ENCODE data around the gene PTPRG. TPM values are rescaled to one million over a fixed set of nuclear protein-coding genes. Genes with fewer than 3 reads are reported as not detected.

Gene PTPRG
- total and polyA plus RNA-seq, 11 donors = 8.0 to 48.5 (median 35.4) TPM

DNA sequence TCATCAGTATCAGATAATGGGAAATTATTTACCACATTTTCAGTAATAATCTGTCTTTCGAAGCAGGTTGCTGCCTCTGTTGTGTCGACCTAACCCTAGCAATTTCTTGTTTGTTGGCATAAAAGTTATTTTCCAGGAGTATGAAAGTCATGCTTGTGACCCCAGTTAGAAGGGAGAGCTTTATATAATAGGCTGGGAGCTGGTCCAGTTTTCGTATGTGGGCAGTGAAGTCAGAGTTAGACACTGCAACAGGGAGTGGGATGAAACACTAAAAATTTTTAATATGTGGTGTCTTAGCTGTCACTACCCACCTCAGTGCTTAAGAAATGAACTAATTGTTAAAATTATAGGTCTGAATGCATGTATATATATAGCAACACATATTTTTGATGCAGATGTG, 463.5 kb downstream of the PTPRG start:
- intact Hi-C loops (cut with DNase I) = loop anchor here in 1 of 10 donors (5.0 kb wide), 1 partner anchor 163 kb away; no protein-coding TSS in a partner anchor
- WGBS, 4 donors = 51 to 67% (median 66%) methylated on average over 3 of the region's 3 CpGs
- Histone ChIP-seq H3K4me3 (no peak overlapping the region), H3K9me3 (no peaks in the 10 kb centered on the region), H3K27me3 (no peaks in the 10 kb centered on the region), H3K36me3 (no peaks in the 10 kb centered on the region), H3K27ac (no peak overlapping the region), H3K4me1 (peaks cover 0 to 26% (median 7%) of the 10 kb centered on the region in 12 donors)
- DNase-seq = no peak
- TF ChIP-seq POLR2A (IDR thresholded peaks at IDR 0.05) = no peak
- TF ChIP-seq, protein P1, sequence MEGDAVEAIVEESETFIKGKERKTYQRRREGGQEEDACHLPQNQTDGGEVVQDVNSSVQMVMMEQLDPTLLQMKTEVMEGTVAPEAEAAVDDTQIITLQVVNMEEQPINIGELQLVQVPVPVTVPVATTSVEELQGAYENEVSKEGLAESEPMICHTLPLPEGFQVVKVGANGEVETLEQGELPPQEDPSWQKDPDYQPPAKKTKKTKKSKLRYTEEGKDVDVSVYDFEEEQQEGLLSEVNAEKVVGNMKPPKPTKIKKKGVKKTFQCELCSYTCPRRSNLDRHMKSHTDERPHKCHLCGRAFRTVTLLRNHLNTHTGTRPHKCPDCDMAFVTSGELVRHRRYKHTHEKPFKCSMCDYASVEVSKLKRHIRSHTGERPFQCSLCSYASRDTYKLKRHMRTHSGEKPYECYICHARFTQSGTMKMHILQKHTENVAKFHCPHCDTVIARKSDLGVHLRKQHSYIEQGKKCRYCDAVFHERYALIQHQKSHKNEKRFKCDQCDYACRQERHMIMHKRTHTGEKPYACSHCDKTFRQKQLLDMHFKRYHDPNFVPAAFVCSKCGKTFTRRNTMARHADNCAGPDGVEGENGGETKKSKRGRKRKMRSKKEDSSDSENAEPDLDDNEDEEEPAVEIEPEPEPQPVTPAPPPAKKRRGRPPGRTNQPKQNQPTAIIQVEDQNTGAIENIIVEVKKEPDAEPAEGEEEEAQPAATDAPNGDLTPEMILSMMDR (IDR thresholded peaks at IDR 0.05) = no peak
- ATAC-seq = peak in 1 of 4 donors; percentile 32

DNA sequence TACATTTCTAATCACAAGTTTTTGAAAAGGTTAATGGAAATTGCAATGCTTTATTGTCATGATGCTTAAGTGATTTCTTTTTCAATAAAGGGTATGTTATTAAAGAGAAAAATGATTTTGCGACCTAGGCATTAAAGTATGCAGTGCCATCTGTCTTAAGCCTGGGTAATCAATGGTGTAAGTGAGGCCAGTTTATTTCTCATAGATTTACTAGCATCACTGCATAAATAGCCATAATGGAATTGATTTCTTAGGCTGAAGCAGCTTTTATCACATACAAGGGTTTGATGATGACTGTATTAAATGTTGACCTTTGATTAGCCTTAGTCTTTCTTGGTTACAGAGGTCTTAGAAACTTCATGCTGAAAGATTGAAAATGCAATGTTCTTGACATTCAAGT, 464.5 kb downstream of the PTPRG start:
- 96 to 99% (median 98%) methylated on average over 1 of the region's 1 CpG for WGBS, 4 donors
- intact Hi-C loops (cut with DNase I) = loop anchor here in 1 of 10 donors (5.0 kb wide), 1 partner anchor 164 kb away; no protein-coding TSS in a partner anchor

DNA sequence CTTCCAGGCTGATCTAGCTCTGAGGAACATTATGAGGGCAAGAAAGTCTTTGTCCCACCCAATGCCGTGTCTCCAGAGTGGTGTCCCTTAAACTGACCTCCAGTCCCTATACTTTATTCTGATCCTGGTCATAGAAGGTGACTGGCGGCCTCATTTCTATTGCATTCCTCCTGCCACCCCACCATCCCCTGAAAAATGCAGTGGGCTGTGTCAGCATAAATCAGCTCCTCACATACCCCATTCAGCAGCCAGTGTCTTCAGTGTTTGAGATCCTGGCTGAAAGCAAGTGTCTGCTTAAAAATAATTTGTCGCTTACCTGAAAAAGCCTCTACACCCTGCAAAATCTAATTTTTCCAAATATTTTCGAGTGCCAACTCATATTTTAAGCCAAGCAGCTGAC, 465.9 kb downstream of the PTPRG start:
- H3K9me3 ChIP-seq = no peaks in the 10 kb centered on the region
- H3K4me3 ChIP-seq = no peak overlapping the region
- no peaks in the 10 kb centered on the region for H3K27me3 ChIP-seq
- peaks cover 0 to 26% (median 7%) of the 10 kb centered on the region in 12 donors for H3K4me1 ChIP-seq
- H3K36me3 ChIP-seq = no peaks in the 10 kb centered on the region
- ATAC-seq (no peak), DNase-seq (no peak)
- intact Hi-C loops (cut with DNase I) = loop anchor here in 1 of 10 donors (5.0 kb wide), 1 partner anchor 165 kb away; no protein-coding TSS in a partner anchor
- 85 to 97% (median 94%) methylated on average over 4 of the region's 4 CpGs for WGBS, 4 donors
- H3K27ac ChIP-seq = no peak overlapping the region
- TF ChIP-seq, protein P1 (IDR thresholded peaks at IDR 0.05) = no peak
- TF ChIP-seq POLR2A (IDR thresholded peaks at IDR 0.05) = no peak

More for the DNA sequence above, 464.5 kb downstream of the PTPRG start:
- H3K9me3 ChIP-seq = no peaks in the 10 kb centered on the region
- H3K27me3 ChIP-seq = no peaks in the 10 kb centered on the region
- no peak overlapping the region for H3K27ac ChIP-seq
- ATAC-seq = no peak
- no peaks in the 10 kb centered on the region for H3K36me3 ChIP-seq
- no peak for TF ChIP-seq POLR2A (IDR thresholded peaks at IDR 0.05)
- no peak overlapping the region for H3K4me3 ChIP-seq
- H3K4me1 ChIP-seq = peaks cover 0 to 26% (median 7%) of the 10 kb centered on the region in 12 donors
- DNase-seq = no peak

DNA sequence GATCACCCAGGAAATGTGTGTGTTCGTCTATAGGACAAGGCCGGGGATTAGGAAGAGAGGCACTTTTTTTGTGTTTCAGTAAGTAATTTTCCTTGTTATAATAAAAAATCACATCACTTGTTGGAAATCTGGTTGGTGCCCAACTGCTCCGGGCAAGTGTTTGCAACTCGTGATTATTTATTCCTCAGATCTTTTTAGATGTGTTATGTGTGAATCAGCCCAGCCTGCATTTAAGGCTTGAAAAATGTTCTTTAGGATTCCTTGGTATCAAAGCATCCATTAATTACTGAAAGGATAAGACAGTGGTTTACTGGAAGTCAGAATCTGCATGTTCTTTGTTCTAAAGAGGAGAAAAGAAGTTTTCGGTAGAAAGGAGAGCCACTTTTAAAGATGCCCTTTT, 466.4 kb downstream of the PTPRG start:
- DNase-seq = no peak
- intact Hi-C loops (cut with DNase I) = loop anchor here in 1 of 10 donors (5.0 kb wide), 1 partner anchor 165 kb away; no protein-coding TSS in a partner anchor
- Histone ChIP-seq H3K27me3 (no peaks in the 10 kb centered on the region), H3K36me3 (no peaks in the 10 kb centered on the region), H3K4me3 (no peak overlapping the region), H3K4me1 (peaks cover 0 to 26% (median 8%) of the 10 kb centered on the region in 12 donors), H3K27ac (no peak overlapping the region), H3K9me3 (no peaks in the 10 kb centered on the region)
- ATAC-seq = no peak
- WGBS, 4 donors = 93 to 95% (median 94%) methylated on average over 5 of the region's 5 CpGs
- TF ChIP-seq POLR2A (IDR thresholded peaks at IDR 0.05) = no peak

DNA sequence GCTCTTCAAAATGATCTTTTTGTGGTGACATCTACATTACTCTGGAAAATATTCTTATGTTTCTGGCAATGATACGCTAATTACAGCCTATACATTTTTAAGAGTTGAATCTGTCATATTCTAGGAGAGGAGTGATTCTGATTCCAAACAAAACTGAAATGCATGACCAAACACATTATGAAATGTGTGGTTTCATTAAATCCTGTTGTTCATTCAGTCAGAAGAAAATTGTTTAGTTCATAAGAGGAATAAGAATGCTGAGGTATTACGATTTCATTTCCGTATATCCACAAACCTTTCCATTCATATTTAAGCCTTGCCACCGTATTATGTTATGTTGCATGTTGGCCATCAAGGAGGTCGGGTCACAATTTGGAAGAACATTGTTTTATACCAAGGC, 466.9 kb downstream of the PTPRG start:
- no peak overlapping the region for H3K27ac ChIP-seq
- intact Hi-C loops (cut with DNase I) = loop anchor here in 1 of 10 donors (5.0 kb wide), 1 partner anchor 166 kb away; no protein-coding TSS in a partner anchor
- H3K36me3 ChIP-seq = no peaks in the 10 kb centered on the region
- H3K4me3 ChIP-seq = no peak overlapping the region
- 92 to 98% (median 96%) methylated on average over 5 of the region's 5 CpGs for WGBS, 4 donors
- no peaks in the 10 kb centered on the region for H3K27me3 ChIP-seq
- no peaks in the 10 kb centered on the region for H3K9me3 ChIP-seq
- H3K4me1 ChIP-seq = peaks cover 0 to 23% (median 8%) of the 10 kb centered on the region in 12 donors
- ATAC-seq (no peak), DNase-seq (no peak)
- TF ChIP-seq, protein P1 (IDR thresholded peaks at IDR 0.05) = no peak
- TF ChIP-seq POLR2A (IDR thresholded peaks at IDR 0.05) = no peak
